Measurements from ENCODE around the gene HBA2. TPM values are rescaled to one million over a fixed set of nuclear protein-coding genes. Genes with fewer than 3 reads are reported as not detected.

HBA2 gene
- total RNA-seq, 2 experiments from 2014 or later, result not detected

GRCh38 chr16:138049-138417 lies 34.6 kb upstream of the HBA2 start:
- Histone ChIP-seq H3K4me1 (ENCODE audit: insufficient read depth, low read length) (peaks cover 17% of the 10 kb centered on the region), H3K36me3 (ENCODE audit: insufficient read depth, low read length) (no peaks in the 10 kb centered on the region), H3K27me3 (ENCODE audit: control insufficient read depth in 1 of 2, insufficient read depth in 2 of 2, low read length in 2 of 2) (no peaks in the 10 kb centered on the region), H3K27ac (ENCODE audit: low read depth in 1 of 2, low read length in 2 of 2) (peak overlapping the region in 1 of 2 donors; percentile 46), H3K4me3 (ENCODE audit: low read length) (peak overlapping the region; percentile 66), H3K9me3 (ENCODE audit: control insufficient read depth in 1 of 2, insufficient read depth in 1 of 2, low read length in 2 of 2) (no peaks in the 10 kb centered on the region)
- H3K36me3 Mint-ChIP-seq (ENCODE audit: low read depth), result peaks cover 5% of the 10 kb centered on the region
- peaks cover 25% of the 10 kb centered on the region for H3K4me1 Mint-ChIP-seq (ENCODE audit: low read depth)
- peak overlapping the region; percentile 89 for H3K4me3 Mint-ChIP-seq
- DNase-seq, result peak in 12 of 14 experiments; percentile 7 to 56 (median 20)
- H3K9me3 Mint-ChIP-seq, result no peaks in the 10 kb centered on the region
- ChIA-PET CTCF (interaction anchor here (1.1 to 1.5 kb wide), 2 partner anchors 31 to 72 kb away, joined by 3 to 5 read pairs; no protein-coding TSS in a partner anchor), POLR2A (interaction anchor here (1.0 kb wide), 1 partner anchor 10 kb away, joined by 3 read pairs; no protein-coding TSS in a partner anchor)
- no peaks in the 10 kb centered on the region for H3K27me3 Mint-ChIP-seq
- no peak for TF ChIP-seq CTCF (IDR thresholded peaks at IDR 0.05)
- peak overlapping the region; percentile 95 for H3K27ac Mint-ChIP-seq
- intact Hi-C loops (cut with DNase I, micrococcal nuclease), result loop anchor here in 1 of 2 experiments (2.0 kb wide), 2 partner anchors 97 to 215 kb away; partner anchors contain the start of genes AXIN1 and FAM234A
- ATAC-seq (ENCODE audit: poor library complexity), result no peak

GRCh38 chr16:140175-140857 lies 32.4 kb upstream of the HBA2 start:
- no peak for DNase-seq
- intact Hi-C loops (cut with DNase I, micrococcal nuclease), result no loop called here
- no peak for TF ChIP-seq CTCF (IDR thresholded peaks at IDR 0.05)
- H3K36me3 ChIP-seq (ENCODE audit: insufficient read depth, low read length), result no peaks in the 10 kb centered on the region
- Mint-ChIP-seq H3K4me1 (ENCODE audit: low read depth) (peaks cover 11% of the 10 kb centered on the region), H3K27ac (no peak overlapping the region), H3K36me3 (ENCODE audit: low read depth) (no peaks in the 10 kb centered on the region), H3K9me3 (no peaks in the 10 kb centered on the region), H3K27me3 (peaks cover 6% of the 10 kb centered on the region), H3K4me3 (peak overlapping the region; percentile 68)
- no peak overlapping the region for H3K4me3 ChIP-seq (ENCODE audit: low read length)
- peaks cover 0 to 2% of the 10 kb centered on the region in 2 experiments for H3K27me3 ChIP-seq (ENCODE audit: control insufficient read depth in 1 of 2, insufficient read depth in 2 of 2, low read length in 2 of 2)
- no peak for ATAC-seq (ENCODE audit: poor library complexity)
- CTCF ChIA-PET, result no interaction called here
- no peaks in the 10 kb centered on the region for H3K9me3 ChIP-seq (ENCODE audit: control insufficient read depth in 1 of 2, insufficient read depth in 1 of 2, low read length in 2 of 2)
- POLR2A ChIA-PET, result no interaction called here
- H3K27ac ChIP-seq (ENCODE audit: low read depth in 1 of 2, low read length in 2 of 2), result no peak overlapping the region
- peaks cover 17% of the 10 kb centered on the region for H3K4me1 ChIP-seq (ENCODE audit: insufficient read depth, low read length)

- no peaks in the 10 kb centered on the region for H3K9me3 ChIP-seq (ENCODE audit: control insufficient read depth in 1 of 2, insufficient read depth in 1 of 2, low read length in 2 of 2)
- no peak for TF ChIP-seq CTCF (IDR thresholded peaks at IDR 0.05)
- intact Hi-C loops (cut with DNase I, micrococcal nuclease), result no loop called here
- ChIA-PET CTCF (no interaction called here), POLR2A (no interaction called here)
- H3K27ac ChIP-seq (ENCODE audit: low read depth in 1 of 2, low read length in 2 of 2), result no peak overlapping the region
- no peaks in the 10 kb centered on the region for H3K9me3 Mint-ChIP-seq
- no peak overlapping the region for H3K4me3 Mint-ChIP-seq
- H3K36me3 ChIP-seq (ENCODE audit: insufficient read depth, low read length), result no peaks in the 10 kb centered on the region
- no peak overlapping the region for H3K27ac Mint-ChIP-seq
- H3K4me1 ChIP-seq (ENCODE audit: insufficient read depth, low read length), result peaks cover 12% of the 10 kb centered on the region
- H3K27me3 ChIP-seq (ENCODE audit: control insufficient read depth in 1 of 2, insufficient read depth in 2 of 2, low read length in 2 of 2), result peaks cover 0 to 2% of the 10 kb centered on the region in 2 experiments
- peaks cover 6% of the 10 kb centered on the region for H3K27me3 Mint-ChIP-seq
- no peaks in the 10 kb centered on the region for H3K36me3 Mint-ChIP-seq (ENCODE audit: low read depth)
- ATAC-seq (ENCODE audit: poor library complexity), result no peak
- DNase-seq, result no peak
- H3K4me1 Mint-ChIP-seq (ENCODE audit: low read depth), result peaks cover 4% of the 10 kb centered on the region
- H3K4me3 ChIP-seq (ENCODE audit: low read length), result no peak overlapping the region
Observed at GRCh38 chr16:142405-142967, 30.2 kb upstream of the HBA2 start.
